DMS79 (cell line): ENCODE results near the gene TNF.
"Not testable (repeated sequence)": the region's sequence is repeated elsewhere in the genome, so short reads cannot be mapped to it uniquely, and the experiment has no call there.

Source experiments
- DNase-seq: peaks from one replicate; lab custom pipeline; 2025; lab: John Stamatoyannopoulos, UW

Gene TNF

GRCh38 chr6:31588871-31589650 lies 13.7 kb downstream of the TNF start:
- no peak for DNase-seq

GRCh38 chr6:31590691-31591090 lies 15.3 kb downstream of the TNF start:
- not testable (repeated sequence) for DNase-seq

GRCh38 chr6:31592396-31592771 lies 17.0 kb downstream of the TNF start:
- DNase-seq = no peak

DNA sequence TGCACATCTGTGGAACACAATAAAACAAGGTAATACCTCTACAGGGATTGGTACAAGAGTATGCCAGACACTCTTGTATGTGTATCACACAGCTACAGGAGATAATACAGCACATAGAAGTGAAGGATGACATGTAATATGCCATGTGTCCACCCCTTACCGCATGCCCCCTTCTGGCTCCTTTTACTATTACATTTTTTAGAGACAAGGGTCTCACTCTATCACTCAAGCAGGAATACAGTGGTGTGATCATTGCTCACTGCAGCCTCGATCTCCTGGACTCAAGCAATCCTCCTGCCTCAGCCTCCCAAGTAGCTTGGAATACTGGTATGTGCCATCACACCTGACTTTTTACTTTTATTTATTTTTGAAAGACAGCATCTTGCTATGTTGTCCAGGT lies 21.6 kb downstream of the TNF start:
- DNase-seq = no peak

DNA sequence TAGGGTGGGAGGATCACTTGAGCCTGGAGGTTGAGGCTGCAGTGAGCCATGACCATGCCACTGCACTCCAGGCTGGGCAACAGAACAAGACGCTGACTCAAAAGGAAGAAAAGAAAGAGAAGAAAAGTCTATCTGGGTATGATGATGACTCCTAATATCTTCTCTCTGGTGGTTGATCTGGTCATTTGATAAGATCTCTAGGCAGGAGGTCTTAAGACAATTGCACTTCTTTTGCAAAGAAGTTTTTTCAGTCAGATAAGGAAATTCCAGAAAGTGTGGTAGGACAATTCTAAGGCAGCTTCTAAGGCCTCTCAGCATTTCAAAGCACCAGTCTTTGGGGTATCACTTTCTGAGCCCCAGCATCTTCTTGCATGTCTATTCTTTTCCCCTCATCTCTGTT lies 32.0 kb downstream of the TNF start:
- DNase-seq = no peak

DNA sequence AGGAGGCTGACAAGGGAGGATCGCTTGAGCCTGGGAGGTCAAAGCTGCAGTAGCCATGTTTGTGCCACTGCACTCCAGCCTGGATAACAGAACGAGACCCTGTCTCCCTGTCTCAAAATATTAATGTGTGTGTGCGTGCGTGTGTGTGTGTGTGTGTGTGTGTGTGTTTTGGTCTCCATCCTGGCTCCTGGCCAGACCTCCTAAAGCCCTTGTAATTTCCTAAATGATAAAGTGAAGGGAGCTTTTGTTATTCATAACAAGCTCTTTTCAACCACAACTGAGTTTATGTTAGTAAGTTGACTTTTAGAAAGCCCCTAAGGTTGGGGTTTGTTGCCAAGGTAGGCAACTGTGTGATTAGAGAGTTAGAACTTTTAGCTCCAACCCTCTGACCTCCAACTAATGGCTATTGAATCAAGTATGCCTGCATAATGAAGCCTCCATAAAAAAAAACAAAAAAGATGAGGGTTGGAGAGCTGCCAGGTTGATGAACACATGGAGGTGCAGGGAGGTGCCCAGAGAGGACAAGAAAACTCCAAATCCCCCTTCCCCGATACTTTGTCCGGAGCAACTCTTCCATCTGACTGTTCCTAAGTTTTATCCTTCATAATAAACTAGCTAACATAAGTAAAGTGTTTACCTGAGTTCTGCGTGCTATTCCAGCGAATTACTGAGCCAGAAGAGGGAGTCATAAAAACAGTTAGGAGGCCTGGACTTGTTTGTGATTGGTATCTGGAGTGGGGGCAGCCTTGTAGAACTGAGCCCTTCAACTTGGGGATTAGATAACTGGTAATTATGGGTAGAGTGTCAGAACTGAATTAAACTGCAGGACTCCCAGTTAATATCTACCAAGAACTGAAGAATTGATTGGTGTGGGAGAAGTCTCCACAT lies 34.4 kb downstream of the TNF start:
- DNase-seq = peak; percentile 62

DNA sequence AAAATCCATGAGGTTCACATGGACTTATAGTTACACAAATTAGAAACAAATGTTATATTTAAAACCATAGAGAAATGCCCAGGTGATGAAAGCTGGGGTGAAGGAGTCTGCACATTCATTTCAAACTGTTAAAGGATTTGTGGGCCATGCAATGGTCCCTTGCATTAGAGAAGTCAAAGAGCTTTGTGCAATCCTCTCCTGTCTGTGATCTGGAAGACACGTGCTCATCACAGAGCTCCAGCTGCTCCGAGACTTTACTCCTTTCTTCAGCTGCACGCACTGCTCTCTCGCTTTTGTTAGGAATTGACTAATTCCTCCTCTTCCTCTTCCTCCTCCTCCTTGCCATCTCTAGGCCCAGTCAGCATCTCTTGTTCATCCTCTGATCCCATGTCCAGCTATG lies 35.6 kb downstream of the TNF start:
- no peak for DNase-seq

DNA sequence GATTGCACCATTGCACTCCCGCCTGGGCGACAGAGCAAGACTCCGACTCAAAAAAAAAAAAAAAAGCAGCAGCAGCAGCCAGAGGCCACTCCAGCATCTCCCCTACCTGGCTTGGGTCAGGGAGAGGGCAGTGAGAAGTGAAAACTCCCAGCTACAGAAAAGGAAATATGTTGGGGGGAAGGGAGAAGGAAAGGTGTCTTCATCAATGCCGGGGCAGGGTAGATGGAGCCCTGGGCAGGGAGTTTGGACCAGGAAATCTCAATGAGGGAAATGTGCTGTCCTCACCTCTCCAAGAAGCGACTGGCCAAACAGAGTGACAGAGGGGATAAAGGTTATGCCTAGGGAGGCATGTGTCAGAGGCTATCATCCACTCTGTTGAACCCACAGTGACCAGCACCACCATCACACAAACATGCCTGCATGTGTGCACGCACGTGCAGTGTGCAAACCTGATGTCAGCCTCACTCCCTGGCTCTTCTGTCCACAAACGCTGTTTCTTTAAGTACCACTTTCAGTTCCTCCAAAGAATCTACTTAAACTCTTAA lies 38.8 kb downstream of the TNF start:
- DNase-seq = no peak

GRCh38 chr6:31614684-31615578 lies 39.6 kb downstream of the TNF start, which contains the start of gene AIF1:
Gene AIF1, plus strand, starts transcription at chr6:31615234. Its CDS starts 96 bp downstream, at chr6:31615330.
- no peak for DNase-seq

DNA sequence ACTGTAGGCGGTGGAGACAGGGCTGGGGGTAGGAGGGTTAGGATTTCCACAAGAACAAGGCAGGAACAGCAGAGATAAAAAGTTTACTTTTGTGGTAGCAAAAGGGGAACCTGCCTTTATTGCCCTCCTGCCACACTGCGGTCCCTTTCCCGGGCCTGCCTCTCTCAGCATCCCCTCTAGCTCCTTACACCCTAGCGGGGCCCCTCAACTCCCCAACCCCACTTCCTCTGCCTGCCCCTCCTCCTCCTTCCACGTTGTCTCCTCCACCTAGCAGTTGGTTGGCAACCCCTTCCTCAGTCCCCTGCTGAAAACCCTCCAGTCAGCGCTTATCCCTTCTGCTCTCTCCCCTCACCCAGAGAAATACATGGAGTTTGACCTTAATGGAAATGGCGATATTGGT lies 40.4 kb downstream of the TNF start:
- no peak for DNase-seq

DNA sequence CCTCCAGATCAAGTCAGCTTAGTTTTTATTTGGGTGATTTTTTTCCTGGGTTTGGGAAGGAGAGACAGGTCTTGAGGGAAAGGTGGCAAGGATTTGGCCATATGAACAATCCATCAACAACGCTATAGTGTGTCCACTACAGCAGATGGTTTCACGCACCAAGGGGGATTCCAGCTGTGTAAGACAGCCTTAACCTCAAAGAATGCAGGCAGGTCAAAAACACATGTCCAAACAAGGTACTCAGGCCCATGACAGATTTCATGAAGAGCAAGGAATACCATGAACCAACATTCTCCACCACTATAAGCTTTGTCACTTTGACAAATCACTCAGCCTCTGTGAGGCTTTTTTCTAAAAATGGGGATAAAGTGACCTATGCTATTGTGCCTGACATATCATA lies 41.6 kb downstream of the TNF start:
- no peak for DNase-seq

DNA sequence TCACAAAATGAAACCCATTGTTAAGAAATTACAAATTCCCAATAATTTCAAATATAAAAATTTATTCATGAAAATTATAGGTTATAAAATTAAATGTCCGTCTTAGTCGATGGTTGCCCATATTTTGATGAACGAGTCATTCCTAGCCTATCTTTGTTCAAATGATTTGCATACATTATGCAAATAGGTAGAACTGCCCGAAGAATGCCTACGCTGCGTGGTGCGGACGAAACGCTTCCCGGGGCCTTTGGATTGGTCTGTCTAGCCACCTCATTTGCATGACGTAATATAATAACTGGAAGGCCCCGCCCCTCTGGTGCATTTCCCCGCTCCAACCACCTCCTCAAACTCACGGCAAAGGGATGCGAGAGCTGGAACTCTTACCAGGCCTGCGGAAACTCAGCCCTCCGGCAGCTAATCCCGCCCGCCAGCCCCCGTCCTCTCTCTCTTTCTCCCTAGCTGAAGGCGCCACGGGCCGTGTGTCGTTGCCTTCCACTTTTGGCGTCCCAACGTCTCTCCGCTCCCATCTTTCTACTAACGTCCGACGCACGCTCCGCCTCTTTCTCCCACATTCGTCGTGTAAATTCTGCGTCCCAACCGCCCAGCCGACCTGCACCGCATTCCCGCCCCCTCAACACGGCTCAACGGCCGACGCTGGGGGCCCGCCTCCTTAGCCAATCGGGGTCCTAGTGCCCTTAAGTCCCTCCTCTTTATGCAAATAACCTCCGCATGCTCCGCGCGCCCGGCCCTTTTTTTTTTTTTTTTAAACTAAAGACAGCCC lies 44.6 kb downstream of the TNF start:
- DNase-seq = peak; percentile 98

GRCh38 chr6:31620586-31621319 lies 45.4 kb downstream of the TNF start, which contains the start of gene PRRC2A:
Gene PRRC2A, plus strand, starts transcription at chr6:31620715. Its CDS starts 2,075 bp downstream, at chr6:31622790.
- DNase-seq = peak; percentile 65

DNA sequence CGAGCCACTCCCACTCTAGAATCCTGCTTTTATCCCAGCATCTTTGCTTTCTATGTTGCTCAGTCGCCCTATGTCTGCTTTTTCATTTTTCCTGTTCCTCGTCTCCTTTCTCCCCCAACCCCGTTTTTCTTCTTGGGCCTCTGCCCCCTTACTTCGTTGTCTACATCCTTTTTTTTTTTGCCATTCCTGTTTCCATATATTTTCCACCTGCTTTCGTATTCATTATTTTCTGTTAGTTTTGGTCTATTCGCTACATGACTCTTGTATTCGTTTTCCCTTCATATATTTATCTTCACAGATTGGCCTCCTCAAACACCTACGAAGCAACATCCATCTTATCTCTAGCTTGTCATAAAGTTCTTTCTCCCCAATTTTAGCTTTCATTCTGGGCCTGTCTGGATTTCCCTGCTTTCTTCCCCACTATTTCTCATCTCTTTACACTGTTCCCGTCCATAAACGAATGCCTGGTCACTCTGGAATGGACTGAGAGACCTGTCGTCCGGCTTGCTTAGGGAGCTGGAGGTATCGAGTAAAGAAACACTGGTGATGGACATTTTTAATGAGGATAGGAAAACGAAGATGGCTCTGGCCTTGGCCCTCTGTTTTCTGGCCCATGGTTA lies 46.1 kb downstream of the TNF start:
- DNase-seq = no peak

DNA sequence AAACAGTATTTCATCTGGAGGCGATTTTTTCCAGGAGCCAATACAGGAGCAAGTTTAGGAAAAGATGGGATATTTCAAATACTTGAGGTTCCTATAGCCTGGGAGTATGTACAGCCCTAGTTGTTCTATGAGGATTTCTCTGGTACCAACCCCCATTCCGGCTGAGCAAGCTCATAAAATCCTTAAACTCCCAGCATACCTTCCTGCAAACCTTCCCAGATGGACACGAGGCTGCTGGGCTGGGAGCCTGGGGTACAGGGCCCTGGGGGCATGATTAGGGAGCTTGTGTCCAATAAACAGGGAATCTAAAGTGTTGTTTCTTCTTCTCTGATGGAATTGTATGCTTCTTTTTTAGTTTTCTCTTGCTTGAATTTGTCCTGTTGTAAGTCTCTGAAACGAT lies 46.6 kb downstream of the TNF start:
- DNase-seq = no peak

DNA sequence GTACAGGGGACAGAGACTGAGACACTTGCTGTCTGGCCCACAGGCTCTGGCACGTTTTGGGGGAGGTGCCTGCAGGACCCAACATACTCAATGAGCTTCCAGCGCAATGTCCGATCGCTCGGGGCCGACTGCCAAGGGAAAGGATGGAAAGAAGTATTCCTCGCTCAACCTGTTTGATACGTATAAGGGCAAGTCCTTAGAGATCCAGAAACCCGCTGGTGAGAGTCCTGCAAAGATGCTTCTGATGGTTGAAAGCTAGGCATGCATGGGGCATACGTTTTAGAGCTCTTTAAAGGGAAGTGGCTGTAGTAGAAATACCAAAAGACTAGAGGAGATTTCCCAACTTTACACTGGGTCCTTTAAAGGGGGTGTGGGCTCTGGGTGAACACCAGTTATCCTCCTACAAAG lies 47.3 kb downstream of the TNF start:
- DNase-seq = no peak

- no peak for DNase-seq
Measured at GRCh38 chr6:31624070-31624469, 48.7 kb downstream of the TNF start.

DNA sequence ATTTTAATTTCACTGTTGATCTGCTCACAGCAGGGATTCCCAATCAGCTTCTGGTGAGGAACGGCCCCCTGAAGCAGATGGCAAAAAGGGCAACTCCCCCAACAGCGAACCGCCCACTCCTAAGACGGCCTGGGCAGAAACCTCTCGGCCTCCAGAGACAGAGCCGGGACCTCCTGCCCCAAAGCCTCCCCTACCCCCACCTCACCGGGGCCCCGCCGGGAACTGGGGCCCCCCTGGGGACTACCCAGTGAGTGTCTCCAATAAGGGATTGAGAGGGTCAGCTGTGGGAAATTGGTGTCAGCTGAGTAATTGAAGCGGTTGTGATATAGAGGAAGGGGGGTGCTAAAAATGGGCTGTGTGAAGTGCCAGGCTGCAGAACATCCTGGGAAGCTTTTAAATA lies 51.6 kb downstream of the TNF start:
- no peak for DNase-seq

GRCh38 chr6:31627690-31628287 lies 52.4 kb downstream of the TNF start:
- DNase-seq = no peak
